Activated T-helper 1 cell treated with anti-CD3 and anti-CD28 coated beads, Interleukin-2, amount 50 U/mL, for 16 hours (primary cell): Measurements from ENCODE around the gene ZNF362.

Experiments
- DNase-seq, 2 donors: peaks; one replicate each; pipeline ENCODE4 v3.0.0-alpha.2; 2020; ENCODE audit warnings: low read depth in 1 of 2, low spot score in 1 of 2

The ZNF362 gene

GRCh38 chr1:33244143-33244808 lies 12.0 kb upstream of the ZNF362 start:
- no peak for DNase-seq

GRCh38 chr1:33244809-33245186 lies 11.5 kb upstream of the ZNF362 start:
- DNase-seq, result no peak

- no peak for DNase-seq
Observed at GRCh38 chr1:33246171-33246570, 10.1 kb upstream of the ZNF362 start.

GRCh38 chr1:33247545-33247944 lies 8.7 kb upstream of the ZNF362 start:
- no peak for DNase-seq

GRCh38 chr1:33248244-33248643 lies 8.0 kb upstream of the ZNF362 start:
- DNase-seq, result no peak

GRCh38 chr1:33249422-33249821 lies 6.9 kb upstream of the ZNF362 start:
- no peak for DNase-seq

GRCh38 chr1:33250217-33250616 lies 6.1 kb upstream of the ZNF362 start:
- no peak for DNase-seq

GRCh38 chr1:33250724-33251123 lies 5.6 kb upstream of the ZNF362 start:
- DNase-seq, result no peak

- no peak for DNase-seq
Observed at GRCh38 chr1:33254491-33254890, 1.8 kb upstream of the ZNF362 start.

GRCh38 chr1:33255347-33256220 lies 708 bp upstream of the ZNF362 start:
- peak; percentile 10 to 23 for DNase-seq

GRCh38 chr1:33256221-33256470 lies 146 bp upstream of the ZNF362 start:
- no peak for DNase-seq

- DNase-seq, result no peak
Observed at GRCh38 chr1:33257207-33257771, 997 bp downstream of the ZNF362 start.

GRCh38 chr1:33257772-33258712 lies 1.8 kb downstream of the ZNF362 start:
- no peak for DNase-seq

GRCh38 chr1:33258788-33259274 lies 2.5 kb downstream of the ZNF362 start:
- no peak for DNase-seq

- no peak for DNase-seq
Observed at GRCh38 chr1:33259879-33260278, 3.6 kb downstream of the ZNF362 start.

- no peak for DNase-seq
Observed at GRCh38 chr1:33260439-33260838, 4.1 kb downstream of the ZNF362 start.

GRCh38 chr1:33261344-33261743 lies 5.1 kb downstream of the ZNF362 start:
- DNase-seq, result no peak

- DNase-seq, result no peak
Observed at GRCh38 chr1:33263890-33264504, 7.7 kb downstream of the ZNF362 start.

GRCh38 chr1:33265780-33266605 lies 9.7 kb downstream of the ZNF362 start:
- DNase-seq, result no peak

GRCh38 chr1:33266766-33267165 lies 10.5 kb downstream of the ZNF362 start:
- DNase-seq, result no peak
